Astrocyte of the hippocampus (primary cell): ENCODE results near the gene TULP1.
"Not testable (repeated sequence)": the region's sequence is repeated elsewhere in the genome, so short reads cannot be mapped to it uniquely, and the experiment has no call there.

Source experiments
- DNase-seq: peaks from one replicate; pipeline ENCODE4 v3.0.0; 2011; ENCODE audit warnings: low read depth, low spot score

Gene TULP1

DNA sequence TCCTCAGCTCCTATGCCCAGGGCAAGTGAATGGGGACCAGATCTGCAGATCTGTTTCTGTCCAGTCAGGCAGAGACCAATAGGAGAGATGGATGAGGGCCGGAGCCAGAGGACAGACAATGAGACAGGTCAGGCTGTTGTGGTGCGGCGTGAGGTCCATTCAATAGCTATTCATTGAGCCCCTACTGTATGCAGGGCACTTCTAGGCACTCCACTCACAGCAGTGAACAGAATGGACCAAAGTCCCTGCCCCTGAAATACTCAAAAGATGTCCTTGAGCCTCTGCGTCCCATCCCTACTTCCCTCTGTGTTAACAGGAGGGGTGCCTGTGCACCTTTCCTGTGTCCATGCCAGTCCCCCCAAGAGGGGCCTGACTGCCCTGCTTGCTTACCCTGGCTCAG, 8.5 kb upstream of the TULP1 start:
- no peak for DNase-seq

- DNase-seq: no peak
These were observed 6.8 kb upstream of the TULP1 start for GRCh38 chr6:35519313-35520015.

DNA sequence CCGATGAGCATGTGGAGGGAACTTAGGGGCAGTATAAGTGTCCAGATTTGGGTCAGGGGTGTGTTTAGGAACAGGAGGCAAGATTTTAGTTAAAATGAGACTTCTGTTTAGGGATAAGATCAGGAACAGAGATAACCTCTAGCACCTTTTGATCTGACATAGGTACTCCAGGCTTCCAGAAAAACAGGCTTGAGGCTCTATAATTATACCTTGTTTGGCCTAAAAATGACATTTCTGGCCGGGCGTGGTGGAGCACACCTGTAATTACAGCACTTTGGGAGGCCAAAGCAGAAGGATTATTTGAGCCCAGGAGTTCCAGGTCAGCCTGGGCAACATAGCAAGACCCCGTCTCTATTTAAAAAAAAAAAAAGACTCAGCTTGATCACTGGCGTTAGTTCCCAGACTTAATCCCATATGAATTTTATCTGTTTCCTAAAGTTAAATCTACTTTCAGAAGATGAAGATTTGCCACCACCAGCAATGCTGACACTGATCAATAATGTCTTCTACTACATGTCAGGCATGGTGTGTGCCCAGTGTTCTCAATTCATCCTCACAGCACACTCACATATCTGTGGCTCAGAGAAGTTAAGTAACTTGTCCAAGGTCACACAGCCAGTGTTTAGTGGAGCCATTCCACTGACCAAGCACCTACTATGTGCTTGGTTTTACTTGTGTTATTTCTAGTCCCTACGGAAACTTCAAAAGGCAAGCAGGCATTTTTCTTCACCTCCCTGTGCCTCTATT, 6.0 kb upstream of the TULP1 start:
- no peak for DNase-seq

- DNase-seq: not testable (repeated sequence)
These were observed 5.3 kb upstream of the TULP1 start for GRCh38 chr6:35517978-35518377.

DNA sequence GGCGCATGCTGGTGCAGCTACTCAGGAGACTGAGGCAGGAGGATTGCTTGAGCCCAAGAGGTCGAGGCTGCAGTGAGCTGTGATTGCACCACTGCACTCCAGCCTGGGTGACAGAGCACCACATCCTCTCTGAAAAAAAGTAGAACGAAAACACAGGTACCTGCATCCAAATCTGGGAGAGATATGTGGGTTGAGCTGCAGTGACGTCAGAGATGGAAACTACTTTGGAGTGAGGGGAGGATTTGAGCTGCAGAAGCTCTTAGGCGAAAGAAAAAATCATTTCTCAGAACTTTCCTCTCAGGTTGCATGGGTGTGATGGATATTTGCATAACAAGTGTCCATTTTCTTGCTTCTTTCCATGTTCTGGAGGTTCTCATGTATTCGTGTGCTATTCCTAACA, 4.0 kb upstream of the TULP1 start:
- no peak for DNase-seq

DNA sequence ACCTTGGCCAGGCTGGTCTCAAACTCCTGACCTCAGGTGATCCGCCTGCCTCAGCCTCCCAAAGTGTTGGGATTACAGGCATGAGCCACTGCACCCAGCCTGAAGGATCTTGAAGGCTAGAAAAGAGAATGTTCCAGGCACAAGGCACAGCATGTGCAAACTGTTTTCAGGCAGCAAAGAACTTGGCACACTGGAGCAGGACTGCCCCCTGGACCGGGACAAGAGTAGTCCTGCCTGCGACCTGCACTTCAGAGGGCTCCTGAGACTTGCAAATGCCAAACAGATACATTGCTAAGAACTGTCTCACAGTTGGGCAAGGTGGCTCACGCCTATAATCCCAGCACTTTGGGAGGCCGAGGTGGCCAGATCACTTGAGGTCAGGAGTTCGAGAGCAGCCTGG, 3.2 kb upstream of the TULP1 start:
- not testable (repeated sequence) for DNase-seq

GRCh38 chr6:35514587-35514986, 1.9 kb upstream of the TULP1 start:
- DNase-seq: no peak

- DNase-seq: no peak
These were observed 690 bp downstream of the TULP1 start for GRCh38 chr6:35512006-35512405.

DNA sequence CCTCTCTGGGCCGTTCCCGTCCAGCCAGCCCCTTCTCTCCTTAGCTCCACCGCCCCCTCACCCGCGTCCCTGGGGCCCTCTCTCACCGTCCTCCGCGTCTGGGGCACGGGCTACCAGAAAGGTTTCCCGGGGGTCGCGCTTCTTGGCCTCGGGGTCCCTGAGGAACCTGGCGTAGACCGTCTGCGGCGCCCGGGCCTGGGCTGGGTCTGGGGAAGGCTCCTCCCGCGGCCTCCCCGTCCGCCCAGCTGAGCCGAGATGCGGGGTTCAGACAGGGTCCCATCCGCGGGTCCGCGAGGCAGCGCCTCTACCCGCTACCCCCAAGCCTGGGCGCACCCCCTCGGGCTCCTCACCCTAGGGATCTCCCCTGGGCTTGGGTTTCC, 1.1 kb downstream of the TULP1 start:
- DNase-seq: no peak

- DNase-seq: no peak
These were observed 1.7 kb downstream of the TULP1 start for GRCh38 chr6:35510916-35511561.

DNA sequence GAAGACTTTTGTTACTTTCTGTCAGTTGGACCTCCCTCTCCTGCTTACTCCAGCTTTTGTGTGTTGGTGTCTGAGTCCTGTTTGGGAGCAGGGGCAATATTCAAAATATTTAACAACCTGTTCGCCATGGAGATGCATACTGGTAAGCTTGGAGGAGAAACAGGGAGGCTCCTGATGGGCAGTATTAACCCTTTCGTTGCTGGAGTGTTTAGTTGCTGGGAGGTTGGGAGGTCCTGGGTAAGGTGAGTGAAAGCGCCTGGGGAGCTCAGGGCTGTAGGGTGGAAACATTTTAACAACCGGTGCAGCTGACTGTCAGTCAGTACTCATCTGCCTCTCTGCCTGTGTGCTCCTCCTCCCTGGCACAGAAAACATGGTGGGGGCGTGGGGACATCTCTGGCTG, 4.2 kb downstream of the TULP1 start:
- no peak for DNase-seq

DNA sequence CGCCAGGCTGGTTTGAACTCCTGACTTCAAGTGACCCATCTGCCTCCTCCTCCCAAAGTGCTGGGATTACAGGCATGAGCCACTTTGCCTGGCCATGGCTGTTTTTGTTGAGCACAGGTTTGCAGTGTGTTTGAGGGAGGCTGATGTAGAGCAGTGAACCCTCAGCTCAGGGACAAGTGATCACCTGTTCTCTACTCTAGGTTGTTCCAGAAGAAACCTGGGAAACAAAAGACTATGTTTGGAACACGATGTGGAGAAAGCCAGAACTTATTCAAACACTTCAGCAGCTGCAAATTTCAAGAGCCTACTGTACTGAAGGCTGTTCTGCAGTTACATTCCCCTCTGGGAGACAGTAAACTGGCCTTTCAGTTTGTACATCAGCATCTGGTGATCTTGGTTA, 4.7 kb downstream of the TULP1 start:
- no peak for DNase-seq

- DNase-seq: no peak
These were observed 5.5 kb downstream of the TULP1 start for GRCh38 chr6:35507221-35507620.

GRCh38 chr6:35506536-35506935, 6.2 kb downstream of the TULP1 start:
- no peak for DNase-seq

- no peak for DNase-seq
These were observed 6.7 kb downstream of the TULP1 start for GRCh38 chr6:35505999-35506412.

GRCh38 chr6:35503534-35503933, 9.2 kb downstream of the TULP1 start:
- DNase-seq: no peak

DNA sequence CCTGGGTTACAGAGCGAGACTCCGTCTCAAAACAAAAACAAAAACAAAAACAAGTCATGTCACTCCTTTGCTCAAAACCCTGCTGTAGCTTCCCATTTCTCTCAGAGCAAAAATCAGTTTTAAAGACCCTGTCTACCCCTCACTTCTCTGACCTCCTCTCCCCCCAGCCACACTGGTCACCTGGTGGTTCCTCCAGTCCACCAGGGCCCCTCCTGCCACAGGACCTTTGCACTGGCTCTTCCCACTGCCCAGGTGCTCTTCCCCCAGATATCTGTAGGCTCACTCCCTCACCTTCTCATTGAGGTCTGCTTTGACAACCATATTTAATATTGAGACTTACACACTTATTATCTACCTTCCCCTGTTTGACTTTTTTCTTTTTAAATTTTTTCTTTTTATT, 10.9 kb downstream of the TULP1 start:
- DNase-seq: no peak

DNA sequence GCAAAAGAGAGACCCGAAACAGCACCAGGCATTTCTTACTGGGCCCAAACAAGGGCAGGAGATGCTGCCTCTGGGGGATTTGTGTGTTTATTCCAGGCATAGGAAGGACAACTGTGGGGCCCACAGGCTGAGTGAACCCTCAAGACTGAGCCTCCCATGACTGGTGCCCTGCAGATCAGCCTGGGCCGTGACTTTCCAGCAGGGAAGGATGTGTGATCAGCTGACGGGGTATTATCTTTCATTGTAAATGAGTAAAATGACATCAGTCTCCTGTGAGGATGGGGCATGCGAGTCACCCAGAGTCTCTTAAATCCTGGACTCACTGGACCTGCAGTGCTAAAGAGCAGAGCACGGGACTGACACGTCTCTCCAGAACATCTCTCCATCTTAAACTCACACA, 11.9 kb downstream of the TULP1 start:
- no peak for DNase-seq

GRCh38 chr6:35499372-35499771, 13.3 kb downstream of the TULP1 start:
- no peak for DNase-seq

DNA sequence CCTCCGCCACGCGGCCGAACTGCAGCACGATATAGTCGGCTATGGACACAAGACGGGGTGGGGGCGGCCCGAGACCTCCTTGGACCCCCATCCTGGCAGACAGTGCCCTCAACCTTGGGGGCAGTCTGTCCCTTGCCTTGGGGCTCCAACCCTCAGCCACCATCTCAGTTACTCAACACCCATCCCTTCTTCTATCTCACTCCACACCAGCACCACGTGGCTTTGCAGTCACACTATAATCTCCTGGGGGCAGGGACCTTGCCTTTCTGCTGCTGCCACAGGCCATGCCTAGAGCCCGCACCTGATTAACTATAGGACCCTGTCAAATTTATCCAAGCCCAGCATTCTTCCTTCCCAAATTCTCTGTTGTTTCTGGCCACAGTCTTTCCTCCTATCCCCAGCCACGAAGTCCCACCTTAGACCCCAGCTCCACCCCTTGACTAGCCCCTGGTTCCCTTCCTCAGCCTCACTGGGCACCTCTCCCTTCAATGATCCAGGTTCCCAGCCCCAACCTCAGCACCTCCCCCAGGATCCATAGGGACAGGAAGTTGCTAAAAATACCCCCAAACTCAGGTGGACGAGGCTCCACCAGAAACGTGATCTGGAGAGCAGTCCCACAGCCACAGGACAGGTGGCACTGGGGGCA, 14.2 kb downstream of the TULP1 start:
- no peak for DNase-seq

- DNase-seq: peak; percentile 73
These were observed 14.9 kb downstream of the TULP1 start for GRCh38 chr6:35497571-35498421.
